IMR-90 (cell line): Measurements from ENCODE around the gene S100A11. TPM values are rescaled to one million over a fixed set of nuclear protein-coding genes. Genes with fewer than 3 reads are reported as not detected.

ENCODE experiments used
- CEBPB ChIP-seq: IDR thresholded peaks from 2 replicates; pipeline ENCODE4 v1.6.1; 2012; ENCODE audit warnings: low read depth, low read length, improper control_type of control experiment
- polyA plus RNA-seq, 3 experiments: library from polyadenylated mRNA; depleted of rRNA; stranded (reverse); fragments of >200 nt; gene quantifications; 2 replicates each; pipeline ENCODE4 v1.2.3, GENCODE V29; 2012; ENCODE audit warnings: low replicate concordance in 1 of 3
- total RNA-seq: library from RNA; depleted of rRNA; stranded (reverse); fragments of >200 nt; gene quantifications from 2 replicates; pipeline ENCODE4 v1.2.3, GENCODE V29; 2012
- TF ChIP-seq, protein P1 (sequence below): conservative IDR thresholded peaks from 2 replicates; pipeline ENCODE4 v1.5.1; 2012; ENCODE audit warnings: mild to moderate bottlenecking, low read depth, low read length, improper control_type of control experiment

S100A11 gene
- total and polyA plus RNA-seq, 2 of the 4 experiments (the other 2 are of a cell fraction): 167 to 1,402 TPM

DNA sequence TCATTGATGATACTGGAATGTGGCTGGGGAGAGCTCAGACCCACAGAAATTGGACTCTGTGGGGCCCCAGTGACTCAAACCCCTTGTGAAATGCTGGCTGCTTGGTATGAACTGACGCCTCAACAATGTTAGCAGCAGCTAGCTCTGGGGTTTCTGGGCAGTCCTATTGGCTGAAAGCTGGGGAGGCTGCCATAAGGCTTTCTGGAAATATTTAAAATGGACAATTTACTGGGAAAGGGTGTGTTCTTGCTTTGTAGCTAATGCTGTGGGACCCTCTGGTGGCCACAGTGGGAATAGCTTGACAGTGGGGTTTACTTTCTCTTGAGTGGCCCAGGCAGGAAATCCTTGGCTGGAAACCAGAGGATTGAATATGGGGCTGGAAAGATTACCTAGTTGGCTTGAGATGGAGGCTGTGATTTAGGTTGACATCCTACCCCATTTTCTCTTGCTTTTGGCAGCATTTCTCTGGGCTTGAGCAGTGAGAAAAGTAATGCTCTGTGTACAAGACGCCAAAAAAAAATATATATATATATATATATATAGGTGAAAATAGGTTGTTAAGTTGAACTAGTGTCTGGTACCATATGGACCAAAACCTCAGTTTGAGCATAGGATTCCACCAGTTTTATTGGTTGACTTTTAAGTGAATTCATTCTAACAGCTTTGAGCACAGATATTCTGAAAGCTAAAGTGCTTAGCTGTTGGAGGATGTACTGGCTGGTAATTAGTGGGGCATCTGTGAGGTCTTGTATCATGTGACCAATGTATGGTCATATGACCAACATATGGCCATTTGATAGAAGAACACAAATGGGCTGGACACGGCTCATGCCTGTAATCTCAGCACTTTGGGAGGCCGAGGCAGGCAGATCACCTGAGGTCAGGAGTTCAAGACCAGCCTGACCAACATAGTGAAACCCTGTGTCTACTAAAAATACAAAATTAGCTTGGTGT lies 34.9 kb downstream of the S100A11 start (continued):
- TF ChIP-seq, protein P1, sequence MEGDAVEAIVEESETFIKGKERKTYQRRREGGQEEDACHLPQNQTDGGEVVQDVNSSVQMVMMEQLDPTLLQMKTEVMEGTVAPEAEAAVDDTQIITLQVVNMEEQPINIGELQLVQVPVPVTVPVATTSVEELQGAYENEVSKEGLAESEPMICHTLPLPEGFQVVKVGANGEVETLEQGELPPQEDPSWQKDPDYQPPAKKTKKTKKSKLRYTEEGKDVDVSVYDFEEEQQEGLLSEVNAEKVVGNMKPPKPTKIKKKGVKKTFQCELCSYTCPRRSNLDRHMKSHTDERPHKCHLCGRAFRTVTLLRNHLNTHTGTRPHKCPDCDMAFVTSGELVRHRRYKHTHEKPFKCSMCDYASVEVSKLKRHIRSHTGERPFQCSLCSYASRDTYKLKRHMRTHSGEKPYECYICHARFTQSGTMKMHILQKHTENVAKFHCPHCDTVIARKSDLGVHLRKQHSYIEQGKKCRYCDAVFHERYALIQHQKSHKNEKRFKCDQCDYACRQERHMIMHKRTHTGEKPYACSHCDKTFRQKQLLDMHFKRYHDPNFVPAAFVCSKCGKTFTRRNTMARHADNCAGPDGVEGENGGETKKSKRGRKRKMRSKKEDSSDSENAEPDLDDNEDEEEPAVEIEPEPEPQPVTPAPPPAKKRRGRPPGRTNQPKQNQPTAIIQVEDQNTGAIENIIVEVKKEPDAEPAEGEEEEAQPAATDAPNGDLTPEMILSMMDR: peak; percentile 98
- peak; percentile 88 for TF ChIP-seq CEBPB
